K562 (cell line): ENCODE data around the gene CD248. TPM values are rescaled to one million over a fixed set of nuclear protein-coding genes. Genes with fewer than 3 reads are reported as not detected.
A peak's percentile ranks its signal among the peaks of the same experiment; 100 is the strongest.

Source experiments
- CCNT2 ChIP-seq: IDR thresholded peaks from 2 replicates; pipeline ENCODE4 v1.6.1; 2011; ENCODE audit warnings: borderline replicate concordance, low read depth, mild to moderate bottlenecking, moderate library complexity, mixed read lengths, low read length; ENCODE audit not compliant: insufficient read length; ENCODE audit errors: extremely low read depth
- CTCF ChIP-seq, 3 experiments: IDR thresholded peaks in 2 of 3; conservative IDR thresholded peaks in 1 of 3; 2 replicates each; pipeline ENCODE4 v1.5.1; 2011 to 2012; ENCODE audit warnings: low read length in 3 of 3, mild to moderate bottlenecking in 3 of 3, control low read depth in 2 of 3, improper control_type of control experiment in 1 of 3, inconsistent platforms in 1 of 3, low read depth in 1 of 3, mixed read lengths in 1 of 3, moderate library complexity in 1 of 3; ENCODE audit not compliant: insufficient read depth in 2 of 3
- CUX1 ChIP-seq: fragments of 200-800 bp; sonication (Bioruptor generic); IDR thresholded peaks from 2 replicates; pipeline ENCODE4 v1.6.1; 2016; ENCODE audit warnings: missing genetic modification characterization, missing compliant biosample characterization
- ELF2 ChIP-seq: fragments of 250-450 bp; sonication (Bioruptor Pico); IDR thresholded peaks from 2 replicates; pipeline ENCODE4 v1.5.0; 2021; ENCODE audit warnings: mild to moderate bottlenecking
- FOS ChIP-seq: IDR thresholded peaks from 3 replicates; pipeline ENCODE4 v1.6.1; 2011; ENCODE audit not compliant: insufficient read length; ENCODE audit errors: extremely low read depth
- HNRNPUL1 ChIP-seq: fragments of 200-400 bp; formaldehyde crosslinking; IDR thresholded peaks from 2 replicates; pipeline ENCODE4 v1.6.1; 2017; ENCODE audit warnings: low read length
- MECOM ChIP-seq: fragments of 250-450 bp; sonication (Bioruptor Pico); IDR thresholded peaks from 2 replicates; pipeline ENCODE4 v1.8.0; 2022; ENCODE audit warnings: inconsistent platforms
- MEF2A ChIP-seq: IDR thresholded peaks from 2 replicates; pipeline ENCODE4 v1.6.1; 2011; ENCODE audit warnings: low read depth, mild to moderate bottlenecking, low read length, moderate library complexity; ENCODE audit not compliant: control insufficient read depth
- MEIS2 ChIP-seq: fragments of 450-650 bp; IDR thresholded peaks from 2 replicates; pipeline ENCODE4 v1.6.1; 2014; ENCODE audit warnings: mild to moderate bottlenecking; ENCODE audit not compliant: partially characterized antibody
- NFIC ChIP-seq: fragments of 450-650 bp; IDR thresholded peaks from 2 replicates; pipeline ENCODE4 v1.6.1; 2017; ENCODE audit warnings: mild to moderate bottlenecking, inconsistent platforms
- OTX1 ChIP-seq: fragments of 450-650 bp; formaldehyde crosslinking; IDR thresholded peaks from 2 replicates; pipeline ENCODE4 v1.4.0; 2022; ENCODE audit warnings: mild to moderate bottlenecking
- RAD21 ChIP-seq, 2 experiments: fragments of 250-450 bp in 1 of 2; fragments of 450-650 bp in 1 of 2; sonication (Bioruptor Pico) in 1 of 2; formaldehyde crosslinking in 1 of 2; IDR thresholded peaks in 1 of 2; conservative IDR thresholded peaks in 1 of 2; 2 replicates each; pipeline versions ENCODE4 v1.4.0 to v1.8.0; 2020 to 2022; ENCODE audit warnings: mild to moderate bottlenecking in 2 of 2, moderate library complexity in 1 of 2
- SAFB2 ChIP-seq: fragments of 200-400 bp; formaldehyde crosslinking; IDR thresholded peaks from 2 replicates; pipeline ENCODE4 v1.6.1; 2018; ENCODE audit warnings: borderline replicate concordance, low read length, low read depth, moderate library complexity; ENCODE audit not compliant: severe bottlenecking
- SMARCA5 ChIP-seq: fragments of 450-650 bp; IDR thresholded peaks from 2 replicates; pipeline ENCODE4 v1.6.1; 2016
- SPI1 ChIP-seq: IDR thresholded peaks from 2 replicates; pipeline ENCODE4 v1.6.1; 2011; ENCODE audit warnings: low read depth, low read length, control low read depth, borderline replicate concordance
- TBL1XR1 ChIP-seq, 2 experiments: IDR thresholded peaks; 2 replicates each; pipeline ENCODE4 v1.6.1; 2012; ENCODE audit warnings: improper control_type of control experiment in 2 of 2, low read length in 2 of 2, mild to moderate bottlenecking in 1 of 2
- XRCC3 ChIP-seq: fragments of 450-650 bp; IDR thresholded peaks from 2 replicates; pipeline ENCODE4 v1.6.1; 2017; ENCODE audit warnings: mild to moderate bottlenecking, moderate library complexity
- YY1 ChIP-seq, 3 experiments: IDR thresholded peaks; 2 replicates each; pipeline ENCODE4 v1.6.1; 2011; ENCODE audit warnings: low read length in 2 of 3, mild to moderate bottlenecking in 2 of 3, moderate library complexity in 2 of 3, borderline replicate concordance in 1 of 3, control low read depth in 1 of 3, low read depth in 1 of 3; ENCODE audit not compliant: insufficient read depth in 3 of 3, insufficient replicate concordance in 2 of 3, control insufficient read depth in 1 of 3, insufficient read length in 1 of 3; ENCODE audit errors: extremely low read depth in 1 of 3
- ZNF445 ChIP-seq: fragments of 250-450 bp; sonication (Bioruptor Pico); IDR thresholded peaks from 2 replicates; pipeline ENCODE4 v1.4.0; 2020; ENCODE audit warnings: low read depth, mild to moderate bottlenecking, moderate library complexity
- ZNF507 ChIP-seq: conservative IDR thresholded peaks from 2 replicates; pipeline ENCODE4 v1.6.1; 2017; ENCODE audit warnings: missing genetic modification characterization, missing compliant biosample characterization
- ZNF79 ChIP-seq: fragments of 250-450 bp; sonication (Bioruptor Pico); IDR thresholded peaks from 2 replicates; pipeline ENCODE4 v1.4.0; 2020; ENCODE audit warnings: low read depth, mild to moderate bottlenecking, moderate library complexity
- polyA plus RNA-seq, 8 experiments: library from polyadenylated mRNA; depleted of rRNA in 4 of 8; stranded (reverse) in 5 of 8; unstranded in 3 of 8; fragments of >200 nt; fragmentation: Nextera tagmentation in 2 of 8; fragmentation: Illumina TruSeq in 1 of 8; extraction: Ambion mirVana in 2 of 8; extraction: Trizol in 1 of 8; gene quantifications; 2 replicates each; pipeline versions ENCODE4 v1.2.1 to v1.2.3, GENCODE V29; 2011 to 2014; ENCODE audit warnings: inconsistent platforms in 1 of 8, missing spikeins in 1 of 8
- total RNA-seq, 7 experiments: library from RNA; depleted of rRNA in 6 of 7; stranded (reverse); fragments of >200 nt in 6 of 7; fragmentation: Illumina TruSeq in 2 of 7; extraction: Trizol in 2 of 7; gene quantifications; 2 replicates each; pipeline versions ENCODE4 v1.2.1 to v1.2.3, GENCODE V29; 2011 to 2021; ENCODE audit warnings: low replicate concordance in 1 of 7

CD248 gene
- total and polyA plus RNA-seq, 9 of the 15 experiments (the other 6 are each of a cell fraction or from before 2014, with no cell fraction given): 0.09 TPM; not detected in 8

- peak in 2 of 3 experiments; percentile 40 to 76 for TF ChIP-seq YY1 (IDR thresholded peaks at IDR 0.05; ENCODE audit: borderline replicate concordance in 1 of 3, control insufficient read depth in 1 of 3, extremely low read depth in 1 of 3, insufficient read depth in 3 of 3, insufficient read length in 1 of 3, insufficient replicate concordance in 2 of 3, low read depth in 1 of 3, low read length in 2 of 3)
- no peak for TF ChIP-seq CCNT2
- no peak for TF ChIP-seq NFIC
- TF ChIP-seq SAFB2: no peak
- TF ChIP-seq OTX1 (CRISPR knock-in tag): no peak
- no peak for TF ChIP-seq SPI1
- no peak for TF ChIP-seq MECOM
- TF ChIP-seq TBL1XR1 (IDR thresholded peaks at IDR 0.05; ENCODE audit: low read length in 2 of 2): no peak
- TF ChIP-seq CUX1 (CRISPR knock-in tag): no peak
- no peak for TF ChIP-seq SMARCA5
- peak; percentile 92 to 95 (median 94) for TF ChIP-seq CTCF (IDR thresholded peaks at IDR 0.05 in 2 of 3, conservative IDR thresholded peaks at IDR 0.05 in 1 of 3; ENCODE audit: insufficient read depth in 2 of 3, low read depth in 1 of 3, low read length in 3 of 3)
- no peak for TF ChIP-seq ZNF79 (CRISPR knock-in tag)
- TF ChIP-seq HNRNPUL1: no peak
- TF ChIP-seq ZNF445: no peak
- TF ChIP-seq ZNF507 (tag): no peak
- no peak for TF ChIP-seq XRCC3
- TF ChIP-seq MEIS2: no peak
- TF ChIP-seq RAD21 (CRISPR knock-in tag; conservative IDR thresholded peaks at IDR 0.05 in 1 of 2, IDR thresholded peaks at IDR 0.05 in 1 of 2): peak; percentile 86 to 90
- TF ChIP-seq FOS: no peak
- no peak for TF ChIP-seq ELF2 (CRISPR knock-in tag)
- no peak for TF ChIP-seq MEF2A
Observed at GRCh38 chr11:66328302-66329144, 11.7 kb upstream of the CD248 start (continued).
